ENCODE data around the gene ASAP2. TPM values are rescaled to one million over a fixed set of nuclear protein-coding genes. Genes with fewer than 3 reads are reported as not detected.

Gene ASAP2
- total RNA-seq, 2 experiments from 2014 or later = not detected

- no peaks in the 10 kb centered on the region for H3K36me3 Mint-ChIP-seq
- no peaks in the 10 kb centered on the region for H3K9me3 Mint-ChIP-seq
- H3K4me1 Mint-ChIP-seq = no peaks in the 10 kb centered on the region
- peaks cover 8% of the 10 kb centered on the region for H3K27me3 Mint-ChIP-seq
- no peak overlapping the region for H3K27ac Mint-ChIP-seq
- DNase-seq (no peak), ATAC-seq (ENCODE audit: low read depth) (no peak)
- POLR2A ChIA-PET = no interaction called here
- no peak overlapping the region for H3K4me3 Mint-ChIP-seq
These were observed 20.1 kb downstream of the ASAP2 start for GRCh38 chr2:9226458-9227380.

GRCh38 chr2:9228088-9228751 lies 21.6 kb downstream of the ASAP2 start:
- H3K27me3 Mint-ChIP-seq = peaks cover 5% of the 10 kb centered on the region
- ATAC-seq (ENCODE audit: low read depth) (no peak), DNase-seq (no peak)
- no peaks in the 10 kb centered on the region for H3K9me3 Mint-ChIP-seq
- POLR2A ChIA-PET = no interaction called here
- H3K36me3 Mint-ChIP-seq = no peaks in the 10 kb centered on the region
- no peaks in the 10 kb centered on the region for H3K4me1 Mint-ChIP-seq
- H3K4me3 Mint-ChIP-seq = no peak overlapping the region
- no peak overlapping the region for H3K27ac Mint-ChIP-seq

DNA sequence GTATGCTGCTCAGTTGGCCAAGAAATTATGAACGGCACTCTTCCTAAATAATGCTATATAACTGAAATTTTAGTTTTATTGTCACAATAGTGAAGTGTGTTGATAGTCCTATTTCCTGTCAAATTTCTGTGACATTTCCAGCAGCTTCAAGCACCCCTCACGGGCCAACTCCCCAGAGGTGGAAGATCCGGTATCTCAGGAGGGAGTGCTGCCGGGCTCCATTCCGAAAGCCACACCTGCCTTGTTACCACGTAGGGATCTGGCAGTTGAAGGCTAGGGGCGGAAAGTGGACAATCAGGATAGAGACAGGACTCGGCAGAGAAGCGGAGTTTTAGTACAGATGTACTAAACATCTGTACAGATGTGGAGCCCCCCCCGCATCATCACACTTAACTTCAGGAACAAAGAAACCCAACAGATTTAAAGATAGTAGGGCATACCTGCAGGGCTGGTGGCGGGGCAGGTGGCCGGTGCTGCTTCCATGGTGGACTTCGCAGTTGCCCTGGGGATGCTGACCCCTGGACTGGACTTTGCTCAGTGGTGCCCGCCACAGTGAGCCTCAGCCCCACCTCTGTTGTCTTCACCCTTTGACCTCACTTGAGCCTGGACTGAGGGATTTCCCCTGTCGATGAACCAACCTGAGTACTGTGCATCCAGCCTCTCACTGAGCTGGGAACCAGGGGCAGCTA lies 22.3 kb downstream of the ASAP2 start:
- no peaks in the 10 kb centered on the region for H3K9me3 Mint-ChIP-seq
- peaks cover 5% of the 10 kb centered on the region for H3K27me3 Mint-ChIP-seq
- no peak overlapping the region for H3K4me3 Mint-ChIP-seq
- DNase-seq = no peak
- no peaks in the 10 kb centered on the region for H3K36me3 Mint-ChIP-seq
- no peak for ATAC-seq (ENCODE audit: low read depth)
- POLR2A ChIA-PET = no interaction called here
- H3K27ac Mint-ChIP-seq = no peak overlapping the region
- H3K4me1 Mint-ChIP-seq = no peaks in the 10 kb centered on the region

- Mint-ChIP-seq H3K27ac (peak overlapping the region; percentile 31), H3K4me1 (no peaks in the 10 kb centered on the region), H3K9me3 (no peaks in the 10 kb centered on the region), H3K4me3 (no peak overlapping the region), H3K27me3 (peaks cover 5% of the 10 kb centered on the region), H3K36me3 (no peaks in the 10 kb centered on the region)
- POLR2A ChIA-PET = interaction anchor here (0.5 kb wide), 1 partner anchor 37 kb away, joined by 4 read pairs; no protein-coding TSS in a partner anchor
- ATAC-seq (ENCODE audit: low read depth) = no peak
- DNase-seq = no peak
These were observed 22.8 kb downstream of the ASAP2 start for GRCh38 chr2:9229470-9229820.

GRCh38 chr2:9230051-9230802 lies 23.6 kb downstream of the ASAP2 start:
- peaks cover 5% of the 10 kb centered on the region for H3K27me3 Mint-ChIP-seq
- POLR2A ChIA-PET = interaction anchor here (0.5 kb wide), 1 partner anchor 38 kb away, joined by 4 read pairs; no protein-coding TSS in a partner anchor
- H3K4me1 Mint-ChIP-seq = no peaks in the 10 kb centered on the region
- no peak overlapping the region for H3K4me3 Mint-ChIP-seq
- DNase-seq (no peak), ATAC-seq (ENCODE audit: low read depth) (no peak)
- no peaks in the 10 kb centered on the region for H3K36me3 Mint-ChIP-seq
- no peak overlapping the region for H3K27ac Mint-ChIP-seq
- no peaks in the 10 kb centered on the region for H3K9me3 Mint-ChIP-seq

DNA sequence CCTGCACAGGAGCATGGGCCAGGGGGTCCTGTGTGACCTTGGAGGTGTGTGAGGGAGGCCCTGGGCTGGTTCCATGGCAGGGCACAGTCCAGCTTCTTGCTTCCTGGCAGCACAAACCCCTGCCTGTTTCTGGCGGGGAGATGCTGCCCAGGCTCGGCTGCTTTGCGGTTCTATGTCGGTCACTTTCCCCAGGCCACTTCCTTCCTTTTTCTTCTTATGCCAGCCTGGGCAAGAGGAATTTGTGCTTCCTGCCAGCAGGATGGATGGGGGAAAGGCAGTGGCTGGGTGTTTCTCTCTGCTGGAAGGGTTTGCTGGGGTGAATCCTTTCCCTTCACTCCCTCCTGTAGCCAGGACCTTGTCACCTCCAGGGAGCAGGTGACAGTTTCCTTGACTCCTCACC lies 24.3 kb downstream of the ASAP2 start:
- no peaks in the 10 kb centered on the region for H3K9me3 Mint-ChIP-seq
- DNase-seq = no peak
- no peaks in the 10 kb centered on the region for H3K4me1 Mint-ChIP-seq
- ATAC-seq (ENCODE audit: low read depth) = no peak
- no peaks in the 10 kb centered on the region for H3K36me3 Mint-ChIP-seq
- POLR2A ChIA-PET = no interaction called here
- no peak overlapping the region for H3K4me3 Mint-ChIP-seq
- peaks cover 5% of the 10 kb centered on the region for H3K27me3 Mint-ChIP-seq
- H3K27ac Mint-ChIP-seq = no peak overlapping the region

DNA sequence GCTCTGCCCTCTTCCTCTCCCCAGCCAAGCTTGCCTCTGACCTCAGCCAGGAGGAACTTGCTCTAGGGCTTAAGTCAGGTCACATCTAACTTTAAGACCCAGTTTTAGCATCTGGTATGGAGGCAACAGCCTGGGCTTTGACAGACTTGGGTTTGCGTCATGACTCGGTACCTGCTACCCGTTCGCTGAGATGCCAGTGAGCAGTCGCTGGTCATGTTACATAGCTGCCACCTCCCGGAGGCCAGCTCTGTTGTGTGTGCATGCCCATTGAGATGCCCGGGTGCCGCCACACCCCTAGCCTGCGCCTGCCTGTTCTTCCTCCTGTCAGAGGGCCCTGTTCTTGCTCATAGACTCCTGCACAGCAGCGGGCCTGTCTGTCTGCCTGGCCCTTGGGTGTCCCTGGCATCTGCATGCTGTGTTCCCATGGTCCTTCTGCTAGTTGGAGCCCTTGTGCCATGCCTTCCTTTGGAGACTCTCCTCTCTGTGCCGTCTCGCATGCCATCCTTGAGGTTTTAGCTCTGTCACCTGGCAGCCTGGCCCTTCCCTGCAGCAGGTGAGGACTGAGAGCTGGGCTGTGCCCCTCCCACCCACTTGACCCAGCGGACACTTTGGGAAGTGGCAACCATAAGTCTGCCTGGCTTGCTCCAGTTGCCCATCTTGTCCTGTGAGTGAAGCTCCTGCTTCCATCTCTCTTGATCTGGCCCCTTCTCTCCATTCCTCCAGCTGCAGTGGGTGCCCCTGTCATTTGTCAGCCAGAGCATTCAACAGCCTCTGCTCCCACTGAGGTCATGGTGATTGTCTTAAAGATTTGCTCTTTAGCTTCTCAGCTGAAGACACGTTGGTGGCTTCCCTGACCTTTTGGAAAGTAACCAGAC lies 24.9 kb downstream of the ASAP2 start:
- H3K27ac Mint-ChIP-seq = no peak overlapping the region

GRCh38 chr2:9232166-9232479 lies 25.5 kb downstream of the ASAP2 start:
- no peak overlapping the region for H3K4me3 Mint-ChIP-seq
- POLR2A ChIA-PET = no interaction called here
- DNase-seq = no peak
- no peaks in the 10 kb centered on the region for H3K9me3 Mint-ChIP-seq
- no peaks in the 10 kb centered on the region for H3K36me3 Mint-ChIP-seq
- ATAC-seq (ENCODE audit: low read depth) = no peak
- H3K4me1 Mint-ChIP-seq = no peaks in the 10 kb centered on the region
- peaks cover 5% of the 10 kb centered on the region for H3K27me3 Mint-ChIP-seq
- no peak overlapping the region for H3K27ac Mint-ChIP-seq

More for the DNA sequence above, 24.9 kb downstream of the ASAP2 start:
- H3K36me3 Mint-ChIP-seq = no peaks in the 10 kb centered on the region
- no peak for ATAC-seq (ENCODE audit: low read depth)
- POLR2A ChIA-PET = no interaction called here
- H3K4me1 Mint-ChIP-seq = no peaks in the 10 kb centered on the region
- H3K27me3 Mint-ChIP-seq = peaks cover 5% of the 10 kb centered on the region
- no peaks in the 10 kb centered on the region for H3K9me3 Mint-ChIP-seq
- no peak for DNase-seq
- no peak overlapping the region for H3K4me3 Mint-ChIP-seq

DNA sequence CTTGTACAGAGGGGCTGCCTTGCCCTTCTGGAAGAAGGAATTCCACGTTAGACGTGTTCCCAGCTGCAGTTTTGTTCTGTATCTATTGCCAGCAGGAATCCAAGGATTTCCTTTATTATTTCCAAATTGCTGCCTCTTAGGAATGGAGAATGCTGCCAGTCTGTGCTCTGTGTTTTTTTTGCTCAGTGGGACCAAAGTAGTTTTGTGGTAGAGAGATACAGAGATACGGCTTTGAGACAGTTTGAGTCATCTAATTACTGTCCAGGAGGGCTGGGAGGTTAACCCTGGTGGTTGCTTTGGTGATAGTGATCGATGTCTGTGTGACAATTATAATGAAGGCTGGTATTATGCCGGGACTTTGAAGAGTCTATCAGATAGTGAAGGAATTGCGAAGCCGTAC lies 26.3 kb downstream of the ASAP2 start:
- Mint-ChIP-seq H3K4me3 (no peak overlapping the region), H3K27ac (no peak overlapping the region), H3K9me3 (no peaks in the 10 kb centered on the region), H3K4me1 (no peaks in the 10 kb centered on the region), H3K36me3 (no peaks in the 10 kb centered on the region), H3K27me3 (peaks cover 6% of the 10 kb centered on the region)
- no peak for ATAC-seq (ENCODE audit: low read depth)
- POLR2A ChIA-PET = no interaction called here
- DNase-seq = no peak

DNA sequence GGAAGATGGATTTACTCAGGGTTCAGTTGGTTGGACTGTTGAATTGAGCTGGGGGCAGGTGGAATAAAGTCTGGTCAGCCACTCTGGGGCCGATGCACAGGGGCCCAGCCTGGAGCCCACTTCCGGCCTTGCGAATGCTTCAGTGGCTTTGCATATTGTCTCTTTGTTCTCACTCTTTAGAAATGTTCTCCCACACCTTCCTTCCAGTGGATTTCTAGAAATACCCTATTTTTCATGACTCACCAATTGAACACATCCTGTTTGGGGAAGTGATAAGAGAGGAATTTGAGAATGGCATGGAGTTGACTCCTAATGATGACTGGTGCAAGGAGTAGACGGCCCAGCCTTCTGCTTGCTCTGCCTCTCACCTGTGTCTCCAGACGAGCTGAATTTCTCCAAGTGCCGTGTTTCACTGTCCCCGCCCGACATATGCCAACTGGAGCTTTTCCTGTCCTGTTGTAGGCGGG lies 28.1 kb downstream of the ASAP2 start:
- Mint-ChIP-seq H3K4me1 (no peaks in the 10 kb centered on the region), H3K27ac (no peak overlapping the region), H3K27me3 (peaks cover 2% of the 10 kb centered on the region), H3K4me3 (no peak overlapping the region), H3K36me3 (no peaks in the 10 kb centered on the region), H3K9me3 (no peaks in the 10 kb centered on the region)
- DNase-seq (no peak), ATAC-seq (ENCODE audit: low read depth) (no peak)
- POLR2A ChIA-PET = no interaction called here

DNA sequence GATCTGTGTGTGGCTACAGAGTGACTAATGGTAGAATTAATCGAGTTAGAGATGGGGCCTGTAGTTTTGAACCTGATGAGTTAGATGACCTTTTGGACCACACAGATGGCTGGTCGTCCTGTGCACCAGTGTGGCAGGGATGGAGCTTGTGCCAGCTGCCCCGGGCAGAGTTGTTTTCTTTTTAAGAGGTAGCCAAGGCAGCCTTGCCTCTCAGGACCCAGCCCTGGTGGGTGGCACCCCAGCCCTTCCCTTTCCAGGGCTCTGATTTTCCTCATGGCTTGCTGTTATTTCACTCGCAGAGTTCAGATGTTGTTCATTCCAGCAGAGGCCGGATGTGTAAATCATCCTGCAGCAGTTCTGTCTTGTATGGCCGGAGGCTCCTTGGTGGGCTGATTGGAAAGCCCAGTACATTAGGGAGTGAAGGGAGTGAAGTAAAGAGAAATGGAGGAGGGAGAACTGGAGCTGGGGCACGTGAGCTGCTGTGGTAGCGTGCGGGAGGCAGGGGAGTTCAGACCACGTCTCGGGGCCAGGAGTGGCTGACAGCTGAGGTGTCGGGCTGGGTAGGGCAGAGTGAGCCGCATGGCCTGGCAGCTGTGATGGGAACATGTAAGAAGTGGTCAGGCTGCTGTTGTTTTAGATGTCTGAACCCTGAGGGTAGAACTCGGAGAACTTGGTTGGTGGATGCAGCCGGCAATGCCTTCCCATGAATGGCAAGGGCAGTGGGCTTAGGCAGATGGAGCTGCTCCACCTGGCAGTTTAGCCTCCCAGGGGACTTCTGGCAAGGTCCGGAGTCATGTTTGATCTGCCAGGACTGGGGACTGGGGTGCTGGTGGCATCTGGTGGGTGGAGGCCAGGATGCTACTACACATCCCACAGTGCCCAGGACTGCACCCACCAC lies 28.8 kb downstream of the ASAP2 start:
- no peak for DNase-seq
- no peak overlapping the region for H3K27ac Mint-ChIP-seq
- H3K27me3 Mint-ChIP-seq = peaks cover 2% of the 10 kb centered on the region
- ATAC-seq (ENCODE audit: low read depth) = no peak
- H3K9me3 Mint-ChIP-seq = no peaks in the 10 kb centered on the region
- no peaks in the 10 kb centered on the region for H3K36me3 Mint-ChIP-seq
- H3K4me3 Mint-ChIP-seq = no peak overlapping the region
- POLR2A ChIA-PET = no interaction called here
- no peaks in the 10 kb centered on the region for H3K4me1 Mint-ChIP-seq

DNA sequence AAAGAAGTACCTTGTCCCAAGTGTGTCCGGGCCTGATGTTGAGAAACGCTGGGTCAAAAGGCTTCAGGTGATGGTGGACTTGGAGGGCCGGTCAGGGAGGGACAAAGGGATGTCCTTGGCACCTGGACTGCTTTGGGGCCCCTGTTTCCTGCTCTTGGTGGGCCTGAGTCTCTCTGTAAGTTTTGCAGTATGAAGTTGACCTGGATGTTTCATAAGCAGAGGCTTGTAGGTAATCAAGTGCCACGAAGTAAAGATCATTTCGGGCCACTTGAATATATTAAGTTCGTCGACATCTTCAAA lies 29.4 kb downstream of the ASAP2 start:
- Mint-ChIP-seq H3K36me3 (no peaks in the 10 kb centered on the region), H3K4me3 (no peak overlapping the region), H3K9me3 (no peaks in the 10 kb centered on the region), H3K27me3 (peaks cover 2% of the 10 kb centered on the region), H3K27ac (no peak overlapping the region), H3K4me1 (no peaks in the 10 kb centered on the region)
- no peak for DNase-seq
- POLR2A ChIA-PET = no interaction called here
- no peak for ATAC-seq (ENCODE audit: low read depth)
